Trophoblast cell (in vitro differentiated cells and primary cell): ENCODE data around the gene KIAA0040.
A peak's percentile ranks its signal among the peaks of the same experiment; 100 is the strongest.

ENCODE experiments used
- DNase-seq, 2 donors: peaks; one replicate each; pipeline ENCODE4 v3.0.0-alpha.2; 2016
- H2AFZ ChIP-seq: 2 replicates; pipeline ENCODE4 v1.6.1; 2013; ENCODE audit warnings: low read length, moderate library complexity, mild to moderate bottlenecking; ENCODE audit not compliant: insufficient read depth, poor library complexity
- H2AK5ac ChIP-seq: 2 replicates; pipeline ENCODE4 v1.6.1; 2013; ENCODE audit warnings: mild to moderate bottlenecking, low read length
- H2BK120ac ChIP-seq: 2 replicates; pipeline ENCODE4 v1.6.1; 2013; ENCODE audit warnings: low read length, mild to moderate bottlenecking, moderate library complexity; ENCODE audit not compliant: insufficient read depth, poor library complexity
- H2BK12ac ChIP-seq: 2 replicates; pipeline ENCODE4 v1.6.1; 2013; ENCODE audit warnings: mild to moderate bottlenecking, low read length, moderate library complexity
- H2BK5ac ChIP-seq: 2 replicates; pipeline ENCODE4 v1.6.1; 2013; ENCODE audit warnings: low read length, low read depth, moderate library complexity, mild to moderate bottlenecking; ENCODE audit not compliant: poor library complexity
- H3K14ac ChIP-seq: 2 replicates; pipeline ENCODE4 v1.6.1; 2013; ENCODE audit warnings: mild to moderate bottlenecking, low read length
- H3K18ac ChIP-seq: 2 replicates; pipeline ENCODE4 v1.6.1; 2013; ENCODE audit warnings: mild to moderate bottlenecking, low read length
- H3K23ac ChIP-seq: 2 replicates; pipeline ENCODE4 v1.6.1; 2013; ENCODE audit warnings: low read length
- H3K27ac ChIP-seq: 2 replicates; pipeline ENCODE4 v1.5.1; 2013; ENCODE audit warnings: low read depth, mild to moderate bottlenecking, inconsistent platforms, low read length, moderate library complexity
- H3K27me3 ChIP-seq: 2 replicates; pipeline ENCODE4 v1.6.1; 2013; ENCODE audit warnings: inconsistent platforms, mild to moderate bottlenecking, low read length, moderate library complexity; ENCODE audit not compliant: insufficient read depth
- H3K36me3 ChIP-seq, 2 experiments: 1 replicate in 1 of 2; 2 replicates in 1 of 2; pipeline ENCODE4 v1.6.1; 2013; ENCODE audit warnings: low read length in 2 of 2, mild to moderate bottlenecking in 2 of 2, moderate library complexity in 1 of 2; ENCODE audit not compliant: insufficient read depth in 2 of 2, control insufficient read depth in 1 of 2
- H3K4ac ChIP-seq: 2 replicates; pipeline ENCODE4 v1.6.1; 2013; ENCODE audit warnings: low read depth, mild to moderate bottlenecking, low read length, moderate library complexity
- H3K4me1 ChIP-seq, 2 experiments: 1 replicate in 1 of 2; 2 replicates in 1 of 2; pipeline ENCODE4 v1.6.1; 2013; ENCODE audit warnings: low read length in 2 of 2, mild to moderate bottlenecking in 2 of 2, moderate library complexity in 1 of 2; ENCODE audit not compliant: insufficient read depth in 2 of 2, control insufficient read depth in 1 of 2
- H3K4me2 ChIP-seq: 2 replicates; pipeline ENCODE4 v1.6.1; 2013; ENCODE audit warnings: inconsistent platforms, mild to moderate bottlenecking, low read length, moderate library complexity
- H3K4me3 ChIP-seq: 2 replicates; pipeline ENCODE4 v1.5.1; 2013; ENCODE audit warnings: mild to moderate bottlenecking, low read depth, low read length, inconsistent platforms
- H3K79me1 ChIP-seq: one replicate; pipeline ENCODE4 v1.6.1; 2013; ENCODE audit warnings: low read length
- H3K79me2 ChIP-seq: 2 replicates; pipeline ENCODE4 v1.6.1; 2013; ENCODE audit warnings: low read length, mild to moderate bottlenecking; ENCODE audit not compliant: control insufficient read depth, insufficient read depth, poor library complexity
- H3K9ac ChIP-seq: 2 replicates; pipeline ENCODE4 v1.6.1; 2013; ENCODE audit warnings: mild to moderate bottlenecking, low read length
- H3K9me3 ChIP-seq: 2 replicates; pipeline ENCODE4 v1.6.1; 2013; ENCODE audit warnings: low read depth, mild to moderate bottlenecking, control low read depth, inconsistent platforms, low read length; ENCODE audit not compliant: insufficient read depth
- H4K12ac ChIP-seq: 2 replicates; pipeline ENCODE4 v1.6.1; 2013; ENCODE audit warnings: low read depth, mild to moderate bottlenecking, low read length, moderate library complexity
- H4K8ac ChIP-seq: 2 replicates; pipeline ENCODE4 v1.6.1; 2013; ENCODE audit warnings: low read depth, mild to moderate bottlenecking, low read length, moderate library complexity
- H4K91ac ChIP-seq: one replicate; pipeline ENCODE4 v1.6.1; 2013; ENCODE audit warnings: low read depth, mild to moderate bottlenecking, low read length, moderate library complexity
- WGBS: extraction: QIAGEN DNeasy Blood & Tissue Kit; methylation state at CpG from one replicate; pipeline ENCODE4 v1.1.7; 2013; ENCODE audit warnings: missing lambda C conversion rate; ENCODE audit not compliant: insufficient read length, insufficient coverage; ENCODE audit errors: extremely low coverage; 5-methylcytosine and 5-hydroxymethylcytosine counted together

KIAA0040 gene

DNA sequence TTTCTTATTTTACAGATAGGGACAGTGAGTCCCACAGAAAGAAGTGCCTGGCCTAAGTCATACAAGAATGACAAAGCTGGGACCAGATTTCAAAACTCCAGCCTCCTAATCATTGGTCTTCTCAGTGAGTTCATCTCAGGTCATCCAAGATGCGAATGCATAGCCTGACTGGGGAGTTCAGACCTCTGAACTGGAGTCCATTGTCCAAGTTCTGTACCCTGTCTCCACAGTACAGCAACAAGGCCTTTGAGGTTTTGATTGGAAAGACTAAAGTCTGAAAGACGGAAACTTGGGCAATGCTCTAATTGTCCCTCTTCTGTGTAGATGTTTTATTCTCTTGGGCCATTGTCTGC lies 63.0 kb downstream of the KIAA0040 start:
- WGBS, result no CpG with 5 or more reads among the region's 2 CpGs
- Histone ChIP-seq H3K9ac (no peak overlapping the region), H2BK5ac (peak overlapping the region; percentile 78), H4K91ac (peak overlapping the region; percentile 78), H3K36me3 (no peaks in the 10 kb centered on the region), H4K8ac (no peak overlapping the region), H3K4me1 (peaks cover 21 to 29% of the 10 kb centered on the region in 2 experiments), H3K4me3 (no peak overlapping the region), H3K79me1 (peaks cover 25% of the 10 kb centered on the region), H3K18ac (no peak overlapping the region), H3K4ac (peak overlapping the region; percentile 24), H3K79me2 (no peaks in the 10 kb centered on the region), H3K9me3 (no peaks in the 10 kb centered on the region), H3K27ac (peak overlapping the region; percentile 85), H2AFZ (no peak overlapping the region), H4K12ac (no peak overlapping the region), H3K14ac (peak overlapping the region; percentile 0), H2BK12ac (peak overlapping the region; percentile 43), H2BK120ac (peak overlapping the region; percentile 67), H3K23ac (no peak overlapping the region), H3K27me3 (no peaks in the 10 kb centered on the region), H2AK5ac (peak overlapping the region; percentile 67), H3K4me2 (no peak overlapping the region)
- peak in 1 of 2 donors; percentile 22 for DNase-seq

DNA sequence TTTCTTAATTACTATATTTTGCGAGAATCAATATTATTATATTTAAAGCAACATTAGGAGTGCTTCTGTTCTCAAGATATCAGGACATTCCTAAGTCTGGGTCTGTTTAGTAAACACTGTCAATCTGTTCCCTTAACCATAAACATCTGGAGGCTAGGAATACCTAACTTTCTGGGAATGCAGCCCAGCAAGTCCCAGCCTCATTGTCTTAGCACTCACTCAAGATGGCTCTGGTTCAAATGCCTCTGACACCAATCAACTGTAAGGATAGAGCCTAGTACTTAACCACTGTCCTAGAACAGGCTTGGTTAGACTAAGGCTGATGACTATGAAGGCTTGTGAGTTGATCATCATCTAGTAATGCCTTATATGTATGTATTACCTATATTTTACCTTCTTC lies 63.4 kb downstream of the KIAA0040 start:
- no peak overlapping the region for H3K14ac ChIP-seq
- no peak overlapping the region for H3K4ac ChIP-seq
- no peak overlapping the region for H3K4me2 ChIP-seq
- peaks cover 21 to 29% of the 10 kb centered on the region in 2 experiments for H3K4me1 ChIP-seq
- no peaks in the 10 kb centered on the region for H3K27me3 ChIP-seq
- H2BK120ac ChIP-seq, result peak overlapping the region; percentile 67
- H2BK5ac ChIP-seq, result no peak overlapping the region
- H3K23ac ChIP-seq, result no peak overlapping the region
- no peak overlapping the region for H3K18ac ChIP-seq
- no peak overlapping the region for H4K12ac ChIP-seq
- peak overlapping the region; percentile 85 for H3K27ac ChIP-seq
- H3K9ac ChIP-seq, result no peak overlapping the region
- H2BK12ac ChIP-seq, result no peak overlapping the region
- H2AK5ac ChIP-seq, result no peak overlapping the region
- peak; percentile 87 to 94 for DNase-seq
- H4K91ac ChIP-seq, result no peak overlapping the region
- H3K79me1 ChIP-seq, result peaks cover 25% of the 10 kb centered on the region
- WGBS, result no CpG with 5 or more reads among the region's 1 CpG
- H3K36me3 ChIP-seq, result no peaks in the 10 kb centered on the region
- H4K8ac ChIP-seq, result no peak overlapping the region
- H3K9me3 ChIP-seq, result no peaks in the 10 kb centered on the region
- H2AFZ ChIP-seq, result no peak overlapping the region
- no peak overlapping the region for H3K4me3 ChIP-seq
- no peaks in the 10 kb centered on the region for H3K79me2 ChIP-seq

DNA sequence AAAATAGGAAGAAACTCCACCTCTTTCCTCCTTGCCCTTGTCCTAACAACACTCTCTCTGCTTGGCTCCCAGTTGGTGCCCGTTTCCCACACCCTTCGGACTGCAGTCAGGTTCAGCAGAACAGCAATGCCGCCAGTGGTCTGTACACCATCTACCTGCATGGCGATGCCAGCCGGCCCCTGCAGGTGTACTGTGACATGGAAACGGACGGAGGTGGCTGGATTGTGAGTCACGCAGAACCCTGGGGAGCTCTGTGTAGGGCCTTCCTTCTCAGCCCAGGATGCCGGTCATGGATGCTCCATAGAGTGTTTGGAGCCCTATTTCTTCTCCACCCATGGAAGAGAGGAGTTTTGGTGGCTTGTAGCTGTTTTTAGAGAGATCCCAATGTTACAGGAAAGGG lies 64.1 kb downstream of the KIAA0040 start:
- Histone ChIP-seq H4K8ac (no peak overlapping the region), H3K4me3 (no peak overlapping the region), H4K91ac (peak overlapping the region; percentile 59), H2BK5ac (peak overlapping the region; percentile 88), H3K18ac (peak overlapping the region; percentile 1), H3K79me2 (no peaks in the 10 kb centered on the region), H3K14ac (peak overlapping the region; percentile 16), H2AK5ac (peak overlapping the region; percentile 4), H4K12ac (no peak overlapping the region), H3K9ac (no peak overlapping the region), H3K9me3 (no peaks in the 10 kb centered on the region), H3K4me1 (peaks cover 21 to 29% of the 10 kb centered on the region in 2 experiments), H3K36me3 (no peaks in the 10 kb centered on the region), H3K27ac (peak overlapping the region; percentile 16), H3K4ac (peak overlapping the region; percentile 7), H3K23ac (no peak overlapping the region), H2BK120ac (peak overlapping the region; percentile 66), H3K79me1 (peaks cover 25% of the 10 kb centered on the region), H2BK12ac (peak overlapping the region; percentile 53), H3K4me2 (no peak overlapping the region), H2AFZ (no peak overlapping the region), H3K27me3 (no peaks in the 10 kb centered on the region)
- WGBS, result no CpG with 5 or more reads among the region's 9 CpGs
- peak; percentile 38 to 65 for DNase-seq

DNA sequence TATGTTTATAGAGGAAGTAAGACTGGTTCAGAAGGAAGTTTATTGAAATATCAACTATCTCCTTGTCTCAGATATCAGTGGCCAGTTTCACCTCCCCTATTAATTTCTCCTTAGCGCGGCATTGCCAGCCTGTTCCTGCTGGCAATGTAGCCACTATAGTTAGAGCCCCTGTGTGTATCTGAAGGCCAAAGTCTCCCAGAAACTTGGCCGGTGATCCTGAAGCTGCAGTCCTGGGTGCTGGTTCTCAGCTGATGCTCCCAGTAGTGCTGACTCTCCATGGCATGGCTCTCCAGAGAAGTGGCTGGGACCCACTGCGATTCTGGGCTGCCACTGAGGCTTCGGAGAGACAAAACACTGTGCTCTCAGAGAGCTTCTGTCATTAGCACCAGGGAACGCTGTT lies 65.0 kb downstream of the KIAA0040 start:
- Histone ChIP-seq H2BK120ac (peak overlapping the region; percentile 40), H4K12ac (no peak overlapping the region), H2AK5ac (peak overlapping the region; percentile 38), H3K4me2 (no peak overlapping the region), H3K4me1 (peaks cover 20 to 28% of the 10 kb centered on the region in 2 experiments), H3K27ac (no peak overlapping the region), H2AFZ (no peak overlapping the region), H3K4ac (no peak overlapping the region), H4K8ac (peak overlapping the region; percentile 8), H3K18ac (peak overlapping the region; percentile 10), H3K79me1 (peaks cover 25% of the 10 kb centered on the region), H3K27me3 (no peaks in the 10 kb centered on the region), H3K4me3 (no peak overlapping the region), H2BK5ac (peak overlapping the region; percentile 61), H3K9me3 (no peaks in the 10 kb centered on the region), H2BK12ac (peak overlapping the region; percentile 67), H3K36me3 (no peaks in the 10 kb centered on the region), H3K23ac (no peak overlapping the region), H3K79me2 (no peaks in the 10 kb centered on the region), H4K91ac (peak overlapping the region; percentile 64), H3K9ac (no peak overlapping the region), H3K14ac (no peak overlapping the region)
- no CpG with 5 or more reads among the region's 6 CpGs for WGBS
- DNase-seq, result no peak
